Left lung (tissue), 10 donors: ENCODE results near the gene APPL2. TPM values are rescaled to one million over a fixed set of nuclear protein-coding genes. Genes with fewer than 3 reads are reported as not detected.

Experiments
- ATAC-seq: fragments of 200-7000 bp; cut with Tn5 transposase; one replicate; pipeline ENCODE4 v1.9.1; 2020; ENCODE audit warnings: moderate library complexity
- DNase-seq, 4 donors: peaks; one replicate each; pipeline ENCODE4 v3.0.0-alpha.2; 2013 to 2020
- H3K27ac ChIP-seq, 2 donors: fragments of 200-600 bp; sonication (generic) in 1 of 2; one replicate each; pipeline versions ENCODE4 v1.5.0 to v1.8.0; 2020 to 2021
- H3K27me3 ChIP-seq, 2 donors: fragments of 200-600 bp; sonication (generic) in 1 of 2; one replicate each; pipeline versions ENCODE4 v1.5.0 to v1.8.0; 2020 to 2021
- H3K36me3 ChIP-seq, 2 donors: fragments of 200-600 bp; sonication (generic) in 1 of 2; one replicate each; pipeline versions ENCODE4 v1.5.0 to v1.8.0; 2020 to 2021
- H3K4me1 ChIP-seq, 2 donors: fragments of 200-600 bp; one replicate each; pipeline ENCODE4 v1.8.0; 2021
- H3K4me3 ChIP-seq, 2 donors: fragments of 200-600 bp; sonication (generic) in 1 of 2; one replicate each; pipeline versions ENCODE4 v1.5.0 to v1.8.0; 2020 to 2021; ENCODE audit warnings: mild to moderate bottlenecking in 1 of 2
- H3K9me3 ChIP-seq, 2 donors: fragments of 200-600 bp; sonication (generic) in 1 of 2; one replicate each; pipeline versions ENCODE4 v1.5.0 to v1.8.0; 2020 to 2021
- CTCF ChIP-seq, 2 donors: fragments of 200-600 bp; sonication (generic) in 1 of 2; IDR thresholded peaks; one replicate each; pipeline versions ENCODE4 v1.5.0 to v1.8.0; 2021; ENCODE audit warnings: antibody characterized with exemption in 2 of 2
- intact Hi-C, 2 donors: fragments of 100-400 bp; cut with DNase I; formaldehyde crosslinking; loops; one replicate each; pipeline versions ENCODE4 v1.11.2 to v1.14.2; 2022
- polyA plus RNA-seq, 6 donors: library from polyadenylated mRNA; unstranded; fragments of 120-200 nt; gene quantifications; one replicate each; pipeline ENCODE4 v1.2.1, GENCODE V29; 2013; ENCODE audit not compliant: insufficient read length in 6 of 6
- total RNA-seq, 2 donors: library from RNA; stranded (reverse); fragmentation: NEBNext Ultra II Directional; extraction: Animal tissue kit (Norgen Biotek cat#: 25700); gene quantifications; one replicate each; pipeline ENCODE4 v1.2.1, GENCODE V29; 2021
- donor health status: DM: no; HTN: yes; CAD: no.
- donor health status: DM: no; HTN: no; CAD: no.

APPL2 gene
- total and polyA plus RNA-seq, 8 donors = 27.8 to 101 (median 75.7) TPM

DNA sequence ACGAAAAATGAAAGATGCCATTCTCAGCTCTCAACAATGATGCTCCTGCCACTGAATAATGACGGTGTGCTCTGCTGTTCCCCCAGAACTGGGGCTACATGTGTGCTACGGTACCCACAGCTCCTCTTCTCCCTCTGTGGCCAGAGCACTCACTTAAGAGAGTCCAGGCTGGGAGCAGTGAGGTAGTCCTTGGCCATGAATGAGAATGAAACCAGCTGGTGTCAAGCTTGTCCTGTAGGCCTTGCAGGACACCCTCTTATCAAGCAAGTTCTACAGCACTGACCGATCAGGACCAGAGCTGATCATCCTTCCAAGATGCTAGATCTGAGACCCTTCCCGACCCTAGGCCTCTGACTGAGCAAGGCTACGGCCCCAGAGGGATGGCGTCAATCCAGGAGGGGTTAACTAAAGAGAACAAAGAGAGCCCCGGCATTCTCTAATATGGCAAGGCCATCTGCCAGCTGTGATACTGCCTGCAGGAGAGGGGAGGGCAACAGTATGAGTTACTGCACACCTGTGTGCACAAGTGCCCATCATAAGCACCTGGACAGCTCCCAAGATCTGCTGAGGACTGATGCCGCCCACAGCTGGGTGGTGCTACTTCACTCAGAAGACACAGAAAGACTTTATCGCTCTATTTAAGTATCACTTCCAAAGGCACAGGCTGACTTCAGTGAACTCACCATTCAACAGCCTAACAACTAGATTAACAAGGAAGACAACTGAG, 30.5 kb downstream of the APPL2 start:
- peaks cover 0 to 96% of the 10 kb centered on the region in 2 donors for H3K36me3 ChIP-seq
- intact Hi-C loops = no loop called here

DNA sequence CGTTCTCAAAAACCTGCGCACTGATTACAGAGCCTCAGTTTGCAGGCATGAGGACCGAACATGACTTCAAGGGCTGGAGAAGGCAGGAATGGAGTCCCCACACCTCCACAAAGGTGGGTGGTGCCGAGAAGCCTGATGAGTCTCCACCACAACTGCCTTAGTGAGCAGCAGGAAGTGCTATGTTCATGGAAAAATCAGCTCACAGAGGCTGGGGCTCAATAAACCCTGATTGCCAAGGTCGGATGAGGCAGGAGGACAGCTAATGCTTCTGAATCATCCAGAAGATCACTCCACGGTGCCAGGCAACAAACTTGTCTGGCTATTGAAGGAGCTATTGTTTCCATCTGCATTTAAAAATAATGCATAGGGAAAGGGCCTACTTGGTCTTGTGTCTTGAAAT, 31.1 kb downstream of the APPL2 start:
- intact Hi-C loops = no loop called here
- DNase-seq (no peak), ATAC-seq (peak; percentile 27)
- Histone ChIP-seq H3K27ac (no peak overlapping the region), H3K36me3 (peaks cover 0 to 96% of the 10 kb centered on the region in 2 donors), H3K4me1 (no peaks in the 10 kb centered on the region), H3K9me3 (no peaks in the 10 kb centered on the region), H3K27me3 (no peaks in the 10 kb centered on the region), H3K4me3 (no peak overlapping the region)
- TF ChIP-seq CTCF (IDR thresholded peaks at IDR 0.05) = no peak

More for the DNA sequence above, 30.5 kb downstream of the APPL2 start:
- H3K27me3 ChIP-seq = no peaks in the 10 kb centered on the region
- H3K9me3 ChIP-seq = no peaks in the 10 kb centered on the region
- no peak overlapping the region for H3K27ac ChIP-seq
- DNase-seq = no peak
- H3K4me1 ChIP-seq = no peaks in the 10 kb centered on the region
- peak; percentile 68 for ATAC-seq
- no peak for TF ChIP-seq CTCF (IDR thresholded peaks at IDR 0.05)
- H3K4me3 ChIP-seq = no peak overlapping the region

GRCh38 chr12:105204127-105204526, 31.8 kb downstream of the APPL2 start:
- Histone ChIP-seq H3K27ac (no peak overlapping the region), H3K4me1 (no peaks in the 10 kb centered on the region), H3K36me3 (peaks cover 0 to 95% of the 10 kb centered on the region in 2 donors), H3K4me3 (no peak overlapping the region), H3K9me3 (no peaks in the 10 kb centered on the region), H3K27me3 (no peaks in the 10 kb centered on the region)
- ATAC-seq = no peak
- TF ChIP-seq CTCF (IDR thresholded peaks at IDR 0.05) = no peak
- DNase-seq = no peak
- intact Hi-C loops = no loop called here

- Histone ChIP-seq H3K4me1 (no peaks in the 10 kb centered on the region), H3K27ac (peak overlapping the region in 1 of 2 donors; percentile 13), H3K4me3 (no peak overlapping the region), H3K9me3 (no peaks in the 10 kb centered on the region), H3K27me3 (no peaks in the 10 kb centered on the region), H3K36me3 (peaks cover 0 to 97% of the 10 kb centered on the region in 2 donors)
- TF ChIP-seq CTCF (IDR thresholded peaks at IDR 0.05) = no peak
- DNase-seq = no peak
- ATAC-seq = no peak
- intact Hi-C loops = no loop called here
These were observed 33.8 kb downstream of the APPL2 start for GRCh38 chr12:105202202-105202601.

- Histone ChIP-seq H3K4me3 (no peak overlapping the region), H3K4me1 (no peaks in the 10 kb centered on the region), H3K36me3 (peaks cover 0 to 97% of the 10 kb centered on the region in 2 donors), H3K27me3 (no peaks in the 10 kb centered on the region), H3K9me3 (no peaks in the 10 kb centered on the region), H3K27ac (no peak overlapping the region)
- TF ChIP-seq CTCF (IDR thresholded peaks at IDR 0.05) = no peak
- intact Hi-C loops = no loop called here
- ATAC-seq (no peak), DNase-seq (peak in 1 of 4 donors; percentile 17)
These were observed 34.7 kb downstream of the APPL2 start for GRCh38 chr12:105201299-105201698.
